Measurements from ENCODE around the gene CTIF. TPM values are rescaled to one million over a fixed set of nuclear protein-coding genes. Genes with fewer than 3 reads are reported as not detected.

CTIF gene
- polyA plus RNA-seq, 1 donor = 15.0 TPM

GRCh38 chr18:48835745-48836170, 296.9 kb downstream of the CTIF start:
- H3K27me3 ChIP-seq (ENCODE audit: control insufficient read depth, insufficient read depth, low read length) = no peaks in the 10 kb centered on the region
- H3K4me1 ChIP-seq (ENCODE audit: control insufficient read depth, insufficient read depth, low read length) = peaks cover 51% of the 10 kb centered on the region
- H3K9me3 ChIP-seq (ENCODE audit: control insufficient read depth, low read depth, low read length) = no peaks in the 10 kb centered on the region
- no peak for DNase-seq
- H3K27ac ChIP-seq (ENCODE audit: low read length) = no peak overlapping the region
- WGBS (ENCODE audit: insufficient coverage, low lambda C conversion rate) = no CpG with 5 or more reads among the region's 3 CpGs
- H3K36me3 ChIP-seq (ENCODE audit: control insufficient read depth, insufficient read depth, low read length) = no peaks in the 10 kb centered on the region
- no peak overlapping the region for H3K4me3 ChIP-seq (ENCODE audit: low read length)

- no peaks in the 10 kb centered on the region for H3K27me3 ChIP-seq (ENCODE audit: control insufficient read depth, insufficient read depth, low read length)
- no peaks in the 10 kb centered on the region for H3K36me3 ChIP-seq (ENCODE audit: control insufficient read depth, insufficient read depth, low read length)
- H3K9me3 ChIP-seq (ENCODE audit: control insufficient read depth, low read depth, low read length) = no peaks in the 10 kb centered on the region
- DNase-seq = no peak
- no peak overlapping the region for H3K27ac ChIP-seq (ENCODE audit: low read length)
- H3K4me3 ChIP-seq (ENCODE audit: low read length) = no peak overlapping the region
- no CpG with 5 or more reads among the region's 4 CpGs for WGBS (ENCODE audit: insufficient coverage, low lambda C conversion rate)
- peaks cover 55% of the 10 kb centered on the region for H3K4me1 ChIP-seq (ENCODE audit: control insufficient read depth, insufficient read depth, low read length)
Measured at GRCh38 chr18:48836231-48836805, 297.5 kb downstream of the CTIF start.

GRCh38 chr18:48836806-48837615, 298.2 kb downstream of the CTIF start:
- H3K4me1 ChIP-seq (ENCODE audit: control insufficient read depth, insufficient read depth, low read length) = peaks cover 62% of the 10 kb centered on the region
- DNase-seq = no peak
- H3K9me3 ChIP-seq (ENCODE audit: control insufficient read depth, low read depth, low read length) = no peaks in the 10 kb centered on the region
- no peak overlapping the region for H3K27ac ChIP-seq (ENCODE audit: low read length)
- no peaks in the 10 kb centered on the region for H3K36me3 ChIP-seq (ENCODE audit: control insufficient read depth, insufficient read depth, low read length)
- H3K27me3 ChIP-seq (ENCODE audit: control insufficient read depth, insufficient read depth, low read length) = no peaks in the 10 kb centered on the region
- no CpG with 5 or more reads among the region's 13 CpGs for WGBS (ENCODE audit: insufficient coverage, low lambda C conversion rate)
- H3K4me3 ChIP-seq (ENCODE audit: low read length) = no peak overlapping the region

- DNase-seq = no peak
- H3K9me3 ChIP-seq (ENCODE audit: control insufficient read depth, low read depth, low read length) = no peaks in the 10 kb centered on the region
- H3K27me3 ChIP-seq (ENCODE audit: control insufficient read depth, insufficient read depth, low read length) = no peaks in the 10 kb centered on the region
- no peaks in the 10 kb centered on the region for H3K36me3 ChIP-seq (ENCODE audit: control insufficient read depth, insufficient read depth, low read length)
- H3K27ac ChIP-seq (ENCODE audit: low read length) = no peak overlapping the region
- H3K4me1 ChIP-seq (ENCODE audit: control insufficient read depth, insufficient read depth, low read length) = peaks cover 64% of the 10 kb centered on the region
- 50% methylated on average over 2 of the region's 3 CpGs for WGBS (ENCODE audit: insufficient coverage, low lambda C conversion rate)
- no peak overlapping the region for H3K4me3 ChIP-seq (ENCODE audit: low read length)
Measured at GRCh38 chr18:48837676-48838075, 298.8 kb downstream of the CTIF start.

GRCh38 chr18:48838166-48838775, 299.4 kb downstream of the CTIF start:
- Histone ChIP-seq H3K27ac (ENCODE audit: low read length) (no peak overlapping the region), H3K9me3 (ENCODE audit: control insufficient read depth, low read depth, low read length) (no peaks in the 10 kb centered on the region), H3K36me3 (ENCODE audit: control insufficient read depth, insufficient read depth, low read length) (no peaks in the 10 kb centered on the region), H3K27me3 (ENCODE audit: control insufficient read depth, insufficient read depth, low read length) (no peaks in the 10 kb centered on the region), H3K4me3 (ENCODE audit: low read length) (no peak overlapping the region), H3K4me1 (ENCODE audit: control insufficient read depth, insufficient read depth, low read length) (peaks cover 64% of the 10 kb centered on the region)
- WGBS (ENCODE audit: insufficient coverage, low lambda C conversion rate) = no CpG with 5 or more reads among the region's 12 CpGs
- DNase-seq = peak in 1 of 2 donors; percentile 73

- WGBS (ENCODE audit: insufficient coverage, low lambda C conversion rate) = no CpG with 5 or more reads among the region's 10 CpGs
- no peaks in the 10 kb centered on the region for H3K27me3 ChIP-seq (ENCODE audit: control insufficient read depth, insufficient read depth, low read length)
- H3K27ac ChIP-seq (ENCODE audit: low read length) = no peak overlapping the region
- DNase-seq = peak; percentile 53 to 66
- H3K4me1 ChIP-seq (ENCODE audit: control insufficient read depth, insufficient read depth, low read length) = peaks cover 64% of the 10 kb centered on the region
- no peak overlapping the region for H3K4me3 ChIP-seq (ENCODE audit: low read length)
- no peaks in the 10 kb centered on the region for H3K9me3 ChIP-seq (ENCODE audit: control insufficient read depth, low read depth, low read length)
- no peaks in the 10 kb centered on the region for H3K36me3 ChIP-seq (ENCODE audit: control insufficient read depth, insufficient read depth, low read length)
Measured at GRCh38 chr18:48838921-48839818, 300.3 kb downstream of the CTIF start.

GRCh38 chr18:48839819-48840490, 301.1 kb downstream of the CTIF start:
- no peak overlapping the region for H3K27ac ChIP-seq (ENCODE audit: low read length)
- H3K27me3 ChIP-seq (ENCODE audit: control insufficient read depth, insufficient read depth, low read length) = no peaks in the 10 kb centered on the region
- no peaks in the 10 kb centered on the region for H3K36me3 ChIP-seq (ENCODE audit: control insufficient read depth, insufficient read depth, low read length)
- no peak for DNase-seq
- peaks cover 68% of the 10 kb centered on the region for H3K4me1 ChIP-seq (ENCODE audit: control insufficient read depth, insufficient read depth, low read length)
- H3K9me3 ChIP-seq (ENCODE audit: control insufficient read depth, low read depth, low read length) = no peaks in the 10 kb centered on the region
- no CpG with 5 or more reads among the region's 7 CpGs for WGBS (ENCODE audit: insufficient coverage, low lambda C conversion rate)
- no peak overlapping the region for H3K4me3 ChIP-seq (ENCODE audit: low read length)

GRCh38 chr18:48840491-48840877, 301.7 kb downstream of the CTIF start:
- peaks cover 68% of the 10 kb centered on the region for H3K4me1 ChIP-seq (ENCODE audit: control insufficient read depth, insufficient read depth, low read length)
- no peak overlapping the region for H3K27ac ChIP-seq (ENCODE audit: low read length)
- no peaks in the 10 kb centered on the region for H3K36me3 ChIP-seq (ENCODE audit: control insufficient read depth, insufficient read depth, low read length)
- WGBS (ENCODE audit: insufficient coverage, low lambda C conversion rate) = no CpG with 5 or more reads among the region's 3 CpGs
- no peak for DNase-seq
- H3K4me3 ChIP-seq (ENCODE audit: low read length) = no peak overlapping the region
- no peaks in the 10 kb centered on the region for H3K27me3 ChIP-seq (ENCODE audit: control insufficient read depth, insufficient read depth, low read length)
- no peaks in the 10 kb centered on the region for H3K9me3 ChIP-seq (ENCODE audit: control insufficient read depth, low read depth, low read length)

GRCh38 chr18:48841381-48842258, 302.8 kb downstream of the CTIF start:
- Histone ChIP-seq H3K9me3 (ENCODE audit: control insufficient read depth, low read depth, low read length) (no peaks in the 10 kb centered on the region), H3K27ac (ENCODE audit: low read length) (peak overlapping the region; percentile 36), H3K4me1 (ENCODE audit: control insufficient read depth, insufficient read depth, low read length) (peaks cover 68% of the 10 kb centered on the region), H3K4me3 (ENCODE audit: low read length) (no peak overlapping the region), H3K27me3 (ENCODE audit: control insufficient read depth, insufficient read depth, low read length) (no peaks in the 10 kb centered on the region), H3K36me3 (ENCODE audit: control insufficient read depth, insufficient read depth, low read length) (no peaks in the 10 kb centered on the region)
- DNase-seq = no peak
- WGBS (ENCODE audit: insufficient coverage, low lambda C conversion rate) = no CpG with 5 or more reads among the region's 31 CpGs

All from large intestine (tissue), 3 donors.